Suppressor macrophage (primary cell): Measurements from ENCODE around the gene GGT7.
"Not testable (repeated sequence)": the region's sequence is repeated elsewhere in the genome, so short reads cannot be mapped to it uniquely, and the experiment has no call there.

ENCODE experiments used
- DNase-seq, 4 experiments: peaks; one replicate each; pipeline ENCODE4 v3.0.0-alpha.2; 2020 to 2022

The GGT7 gene

DNA sequence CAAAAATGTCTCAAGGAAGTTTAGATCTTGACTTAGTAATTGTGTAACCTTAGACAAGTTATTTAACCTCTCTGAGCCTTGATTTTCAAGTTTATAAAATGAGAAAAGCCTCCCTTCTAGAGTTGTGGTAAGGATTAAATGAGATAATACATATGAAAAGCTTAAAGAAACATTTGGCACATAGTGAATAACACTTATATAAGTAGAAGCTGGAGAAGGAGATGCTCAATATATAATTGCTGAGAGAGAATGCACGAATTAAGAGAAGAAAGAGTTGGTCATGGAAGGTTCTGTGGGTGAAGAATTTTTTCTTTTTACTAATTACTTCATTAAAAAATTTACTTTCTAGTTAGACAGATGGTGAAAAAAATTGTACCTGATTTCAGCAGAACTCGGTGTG, 9.0 kb upstream of the GGT7 start:
- DNase-seq = no peak

- not testable (repeated sequence) for DNase-seq
Observed at GRCh38 chr20:34880971-34881370, 8.3 kb upstream of the GGT7 start.

GRCh38 chr20:34880215-34880850, 7.7 kb upstream of the GGT7 start:
- DNase-seq = no peak

- no peak for DNase-seq
Observed at GRCh38 chr20:34876406-34877282, 4.0 kb upstream of the GGT7 start, which contains the start of gene ACSS2. Gene ACSS2, plus strand, starts transcription at chr20:34876612. Its CDS starts 34 bp downstream, at chr20:34876646.

DNA sequence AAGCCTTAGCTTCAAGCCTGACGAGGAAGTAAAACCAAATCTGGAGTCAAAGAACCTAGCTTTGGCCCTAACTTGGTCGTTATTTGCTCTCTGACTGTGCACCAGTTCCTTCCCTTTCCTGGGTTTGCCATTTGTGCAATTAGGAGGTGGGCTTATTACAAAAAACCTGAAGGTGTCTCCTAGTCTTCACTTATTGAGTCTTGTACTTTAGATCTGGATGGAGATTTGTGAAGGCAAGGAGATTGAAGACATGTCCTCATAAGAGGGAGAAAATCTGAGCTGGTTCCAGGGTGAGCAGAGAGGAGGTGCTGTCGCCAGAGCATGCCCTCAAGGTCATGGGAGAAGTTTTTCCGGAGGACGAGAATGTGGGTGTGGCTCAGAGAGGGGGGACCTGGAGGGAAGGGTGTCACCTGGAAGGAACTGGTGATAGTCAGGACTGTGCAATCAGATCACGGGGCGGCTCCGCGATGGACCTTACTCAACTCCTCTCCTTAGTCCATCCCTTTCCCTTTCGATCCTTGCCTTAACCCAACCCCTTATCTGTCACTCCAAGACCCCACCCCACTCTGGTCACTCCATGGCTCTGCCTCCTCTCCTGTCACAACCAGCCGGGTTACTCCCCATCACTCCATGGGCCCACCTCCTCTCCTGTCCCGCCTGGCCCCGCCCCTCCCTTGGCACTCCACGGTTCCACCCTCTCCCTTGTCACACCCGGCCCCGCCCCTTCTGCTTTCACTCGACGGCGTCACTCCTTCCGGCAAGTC, 3.2 kb upstream of the GGT7 start:
- DNase-seq = peak; percentile 99 to 100 (median 99)

- DNase-seq = peak; percentile 88 to 93 (median 90)
Observed at GRCh38 chr20:34874094-34874654, 1.5 kb upstream of the GGT7 start.

GRCh38 chr20:34873583-34874093, 982 bp upstream of the GGT7 start:
- DNase-seq = no peak

DNA sequence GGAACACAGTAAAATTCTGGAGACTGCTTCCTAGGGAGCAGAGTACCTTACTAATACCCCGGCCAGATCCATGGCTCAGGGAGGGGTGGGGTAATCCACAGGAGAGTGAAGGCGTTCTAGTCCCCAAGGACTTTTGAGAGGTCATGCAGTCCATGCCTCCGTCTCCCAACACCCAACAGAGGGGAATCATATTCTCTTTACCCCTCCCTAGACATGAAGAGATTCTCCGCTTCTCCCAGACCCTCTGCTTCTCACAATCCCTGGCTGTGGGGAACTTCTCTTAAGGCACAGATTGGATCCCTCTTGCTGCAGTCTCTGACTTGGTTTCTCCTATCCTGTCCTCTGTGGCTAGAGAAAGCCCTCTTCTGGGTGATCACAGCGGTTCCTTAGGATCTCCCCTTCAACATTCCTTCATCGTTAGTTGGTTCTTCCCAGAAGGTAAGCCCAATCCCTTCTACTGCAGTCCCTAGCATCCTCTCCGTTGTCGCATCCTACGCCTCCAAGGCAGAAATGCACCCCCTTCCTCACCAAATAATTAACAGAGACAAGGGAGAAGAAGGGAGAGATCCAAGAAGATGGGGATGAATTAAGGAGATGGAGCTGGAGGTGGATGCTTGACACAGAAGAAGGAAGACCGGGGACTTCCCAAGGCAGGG, 562 bp downstream of the GGT7 start:
- no peak for DNase-seq

GRCh38 chr20:34871320-34871926, 1.2 kb downstream of the GGT7 start:
- DNase-seq = no peak

- no peak for DNase-seq
Observed at GRCh38 chr20:34864216-34864615, 8.4 kb downstream of the GGT7 start.

DNA sequence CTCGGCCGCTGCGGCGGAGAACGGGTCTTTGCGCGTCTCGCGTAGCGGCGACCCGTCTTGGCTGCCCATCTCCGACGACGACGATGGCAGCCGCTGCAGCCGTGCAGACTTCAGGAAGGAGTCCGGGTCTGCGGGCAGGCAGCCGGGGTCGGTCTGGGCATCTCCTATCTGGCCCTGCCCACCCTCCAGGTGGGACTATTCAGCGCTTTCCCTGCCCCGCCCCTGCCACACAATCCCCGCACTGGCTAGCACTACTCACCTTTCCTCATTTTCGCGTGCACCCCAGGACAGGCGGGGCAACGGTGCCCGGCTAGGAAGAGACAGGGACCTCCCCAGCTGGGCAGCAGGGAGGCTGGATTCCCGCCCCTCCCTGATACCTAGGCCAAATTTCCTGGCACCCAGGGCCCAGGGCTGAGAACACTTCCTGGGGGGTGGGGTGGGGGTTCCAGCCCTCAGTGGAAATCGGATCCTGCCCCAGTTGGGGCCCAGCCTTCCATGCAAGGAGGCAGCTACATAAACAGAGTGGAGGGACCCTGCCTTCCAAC, 9.2 kb downstream of the GGT7 start:
- DNase-seq = no peak

DNA sequence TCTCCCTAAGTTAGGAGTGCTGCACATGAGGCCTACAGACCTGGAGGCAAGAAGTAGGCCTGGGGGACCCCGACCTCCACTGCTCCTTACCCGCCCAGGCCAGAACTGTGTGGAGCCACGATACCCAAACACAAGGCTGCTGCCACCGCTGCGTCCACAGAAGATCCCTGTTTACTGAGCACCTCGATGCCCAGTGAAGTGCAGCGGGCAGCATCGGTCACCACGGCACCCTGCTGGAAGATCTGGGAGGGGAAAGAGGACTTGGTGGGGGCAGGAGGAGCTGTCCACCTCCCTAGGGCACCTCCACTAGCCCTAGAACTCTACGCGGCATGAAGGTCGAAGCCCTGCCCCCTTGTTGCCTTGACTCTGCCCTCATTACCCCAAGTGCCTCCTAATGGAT, 9.9 kb downstream of the GGT7 start:
- DNase-seq = no peak

DNA sequence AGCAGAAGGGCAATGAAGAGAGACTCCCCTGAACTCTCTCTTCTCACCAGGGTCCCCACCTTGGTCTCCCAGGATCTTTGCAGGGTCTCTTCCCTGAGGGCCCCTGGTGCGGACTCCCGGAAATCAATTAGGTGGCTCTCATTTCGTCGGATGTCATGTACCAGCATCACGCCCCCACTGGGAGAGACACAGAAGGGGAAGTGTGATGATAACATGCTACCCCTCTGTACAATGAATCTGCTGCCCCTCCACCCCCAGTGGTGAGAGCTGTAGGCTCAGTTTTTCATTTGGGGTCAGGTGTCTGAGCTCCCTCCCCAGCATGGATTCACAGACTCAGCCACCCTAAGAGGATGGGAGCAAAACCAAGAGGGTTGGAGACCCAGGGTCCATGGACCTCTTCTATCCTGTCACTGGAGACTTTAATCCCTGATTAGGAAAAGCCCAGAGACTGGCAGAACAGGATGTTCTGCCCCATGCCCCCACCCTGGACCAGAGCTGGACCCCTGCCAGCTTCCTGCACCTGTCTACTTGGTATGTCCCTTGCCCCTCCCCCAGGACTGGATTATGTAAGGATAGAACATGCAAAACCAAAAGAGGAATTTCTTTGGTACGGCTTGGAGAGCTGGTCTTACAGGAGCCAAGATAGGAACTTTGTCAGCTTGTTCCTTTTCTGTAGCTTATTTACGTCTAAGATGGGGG, 11.1 kb downstream of the GGT7 start:
- peak in 2 of 4 experiments; percentile 22 to 31 for DNase-seq

GRCh38 chr20:34859826-34860545, 12.7 kb downstream of the GGT7 start:
- DNase-seq = no peak

GRCh38 chr20:34859367-34859766, 13.3 kb downstream of the GGT7 start:
- DNase-seq = no peak

- no peak for DNase-seq
Observed at GRCh38 chr20:34852298-34852697, 20.4 kb downstream of the GGT7 start.

GRCh38 chr20:34850969-34851368, 21.7 kb downstream of the GGT7 start:
- DNase-seq = no peak

GRCh38 chr20:34849778-34850177, 22.9 kb downstream of the GGT7 start:
- no peak for DNase-seq

- DNase-seq = no peak
Observed at GRCh38 chr20:34848597-34848996, 24.1 kb downstream of the GGT7 start.

GRCh38 chr20:34843421-34843820, 29.2 kb downstream of the GGT7 start:
- no peak for DNase-seq
